Mesendoderm (in vitro differentiated cells): ENCODE results near the gene AFAP1L2.

Experiments
- DNase-seq: peaks from one replicate; pipeline ENCODE4 v3.0.0; 2013
- H2AK5ac ChIP-seq: 2 replicates; pipeline ENCODE4 v1.6.1; 2013; ENCODE audit warnings: low read length, inconsistent platforms
- H2BK120ac ChIP-seq: 2 replicates; pipeline ENCODE4 v1.6.1; 2013; ENCODE audit warnings: low read depth, mild to moderate bottlenecking, low read length, moderate library complexity, mixed read lengths
- H2BK15ac ChIP-seq: replicated peaks from 2 replicates; pipeline ENCODE4 v1.6.1; 2013; ENCODE audit warnings: low read depth, mild to moderate bottlenecking, moderate library complexity
- H2BK5ac ChIP-seq: 2 replicates; pipeline ENCODE4 v1.6.1; 2013; ENCODE audit warnings: low read length, inconsistent platforms
- H3K18ac ChIP-seq: 2 replicates; pipeline ENCODE4 v1.6.1; 2013; ENCODE audit warnings: mild to moderate bottlenecking, low read length, mixed read lengths
- H3K23ac ChIP-seq: one replicate; pipeline ENCODE4 v1.6.1; 2013; ENCODE audit warnings: low read length
- H3K27ac ChIP-seq: 2 replicates; pipeline ENCODE4 v1.5.1; 2013; ENCODE audit warnings: low read depth, mild to moderate bottlenecking, inconsistent platforms, low read length, moderate library complexity
- H3K27me3 ChIP-seq: 2 replicates; pipeline ENCODE4 v1.6.1; 2013; ENCODE audit warnings: low read length, control low read depth, mild to moderate bottlenecking, inconsistent platforms; ENCODE audit not compliant: insufficient read depth, poor library complexity
- H3K36me3 ChIP-seq: 2 replicates; pipeline ENCODE4 v1.6.1; 2013; ENCODE audit warnings: low read length, inconsistent platforms; ENCODE audit not compliant: control insufficient read depth, insufficient read depth
- H3K4ac ChIP-seq: one replicate; pipeline ENCODE4 v1.6.1; 2013; ENCODE audit warnings: low read depth, mild to moderate bottlenecking, low read length, moderate library complexity
- H3K4me1 ChIP-seq: 2 replicates; pipeline ENCODE4 v1.6.1; 2013; ENCODE audit warnings: low read depth, low read length, inconsistent platforms; ENCODE audit not compliant: control insufficient read depth
- H3K4me2 ChIP-seq: 2 replicates; pipeline ENCODE4 v1.6.1; 2013; ENCODE audit warnings: low read length
- H3K4me3 ChIP-seq: 2 replicates; pipeline ENCODE4 v1.5.1; 2013; ENCODE audit warnings: mild to moderate bottlenecking, low read length
- H3K56ac ChIP-seq: one replicate; pipeline ENCODE4 v1.6.1; 2013; ENCODE audit warnings: low read length
- H3K79me1 ChIP-seq: 2 replicates; pipeline ENCODE4 v1.6.1; 2013; ENCODE audit warnings: low read length, inconsistent platforms
- H3K79me2 ChIP-seq: 2 replicates; pipeline ENCODE4 v1.6.1; 2013; ENCODE audit warnings: mild to moderate bottlenecking, low read length; ENCODE audit not compliant: control insufficient read depth, insufficient read depth
- H3K9ac ChIP-seq: 2 replicates; pipeline ENCODE4 v1.6.1; 2013; ENCODE audit warnings: low read length, inconsistent platforms
- H4K5ac ChIP-seq: one replicate; pipeline ENCODE4 v1.6.1; 2013; ENCODE audit warnings: low read length
- H4K8ac ChIP-seq: one replicate; pipeline ENCODE4 v1.6.1; 2013; ENCODE audit warnings: low read depth, mild to moderate bottlenecking, control low read depth, low read length, moderate library complexity
- WGBS: extraction: QIAGEN DNeasy Blood & Tissue Kit; methylation state at CpG from one replicate; pipeline ENCODE4 v1.1.7; 2013; ENCODE audit warnings: low lambda C conversion rate, missing lambda C conversion rate; ENCODE audit not compliant: insufficient coverage; ENCODE audit errors: extremely low coverage; 5-methylcytosine and 5-hydroxymethylcytosine counted together

The AFAP1L2 gene

GRCh38 chr10:114310346-114310745 lies 94.0 kb downstream of the AFAP1L2 start:
- Histone ChIP-seq H3K27ac (no peak overlapping the region), H3K18ac (no peak overlapping the region), H2AK5ac (no peak overlapping the region), H3K27me3 (no peaks in the 10 kb centered on the region), H2BK5ac (no peak overlapping the region), H4K5ac (no peak overlapping the region), H3K23ac (no peak overlapping the region), H3K4ac (no peak overlapping the region), H3K4me2 (no peak overlapping the region), H3K4me1 (no peaks in the 10 kb centered on the region), H3K9ac (no peak overlapping the region), H2BK15ac (no peak overlapping the region), H3K56ac (no peak overlapping the region), H3K4me3 (no peak overlapping the region), H3K79me1 (no peaks in the 10 kb centered on the region), H3K36me3 (no peaks in the 10 kb centered on the region), H2BK120ac (no peak overlapping the region), H3K79me2 (no peaks in the 10 kb centered on the region), H4K8ac (no peak overlapping the region)
- DNase-seq, result no peak
- no CpG with 5 or more reads among the region's 10 CpGs for WGBS

- Histone ChIP-seq H3K9ac (no peak overlapping the region), H4K8ac (no peak overlapping the region), H3K79me1 (no peaks in the 10 kb centered on the region), H2BK120ac (no peak overlapping the region), H2AK5ac (no peak overlapping the region), H3K18ac (no peak overlapping the region), H4K5ac (no peak overlapping the region), H3K56ac (no peak overlapping the region), H3K27ac (no peak overlapping the region), H3K36me3 (no peaks in the 10 kb centered on the region), H3K4me2 (no peak overlapping the region), H3K27me3 (no peaks in the 10 kb centered on the region), H2BK5ac (no peak overlapping the region), H3K23ac (no peak overlapping the region), H2BK15ac (no peak overlapping the region), H3K4me3 (no peak overlapping the region), H3K4me1 (no peaks in the 10 kb centered on the region), H3K79me2 (no peaks in the 10 kb centered on the region), H3K4ac (no peak overlapping the region)
- WGBS, result no CpG with 5 or more reads among the region's 3 CpGs
- no peak for DNase-seq
Measured at GRCh38 chr10:114309364-114309651, 95.0 kb downstream of the AFAP1L2 start.

- Histone ChIP-seq H3K27ac (no peak overlapping the region), H3K4me2 (no peak overlapping the region), H3K4ac (no peak overlapping the region), H3K79me2 (no peaks in the 10 kb centered on the region), H2BK5ac (no peak overlapping the region), H3K56ac (no peak overlapping the region), H4K8ac (no peak overlapping the region), H3K4me3 (no peak overlapping the region), H2BK15ac (no peak overlapping the region), H3K23ac (no peak overlapping the region), H3K79me1 (no peaks in the 10 kb centered on the region), H3K36me3 (no peaks in the 10 kb centered on the region), H4K5ac (no peak overlapping the region), H3K27me3 (no peaks in the 10 kb centered on the region), H3K9ac (no peak overlapping the region), H3K4me1 (no peaks in the 10 kb centered on the region), H2AK5ac (no peak overlapping the region), H3K18ac (no peak overlapping the region), H2BK120ac (no peak overlapping the region)
- DNase-seq, result no peak
- no CpG with 5 or more reads among the region's 9 CpGs for WGBS
Measured at GRCh38 chr10:114308531-114309363, 95.6 kb downstream of the AFAP1L2 start.

- no peak overlapping the region for H3K27ac ChIP-seq
- H2BK15ac ChIP-seq, result no peak overlapping the region
- no peaks in the 10 kb centered on the region for H3K27me3 ChIP-seq
- H3K4me2 ChIP-seq, result no peak overlapping the region
- no peaks in the 10 kb centered on the region for H3K4me1 ChIP-seq
- H3K36me3 ChIP-seq, result no peaks in the 10 kb centered on the region
- no peaks in the 10 kb centered on the region for H3K79me1 ChIP-seq
- H3K18ac ChIP-seq, result no peak overlapping the region
- H2BK5ac ChIP-seq, result no peak overlapping the region
- no peak overlapping the region for H3K56ac ChIP-seq
- H3K4me3 ChIP-seq, result no peak overlapping the region
- no peak overlapping the region for H2BK120ac ChIP-seq
- no peak overlapping the region for H2AK5ac ChIP-seq
- no peak overlapping the region for H3K4ac ChIP-seq
- H4K5ac ChIP-seq, result no peak overlapping the region
- no peaks in the 10 kb centered on the region for H3K79me2 ChIP-seq
- DNase-seq, result no peak
- WGBS, result no CpG with 5 or more reads among the region's 10 CpGs
- no peak overlapping the region for H3K9ac ChIP-seq
- no peak overlapping the region for H3K23ac ChIP-seq
- H4K8ac ChIP-seq, result no peak overlapping the region
Measured at GRCh38 chr10:114307731-114308130, 96.6 kb downstream of the AFAP1L2 start.

- no peaks in the 10 kb centered on the region for H3K36me3 ChIP-seq
- H4K5ac ChIP-seq, result no peak overlapping the region
- no peak overlapping the region for H2AK5ac ChIP-seq
- no CpG with 5 or more reads among the region's 19 CpGs for WGBS
- DNase-seq, result peak; percentile 87
- H2BK120ac ChIP-seq, result no peak overlapping the region
- H3K27me3 ChIP-seq, result no peaks in the 10 kb centered on the region
- H3K23ac ChIP-seq, result no peak overlapping the region
- H4K8ac ChIP-seq, result no peak overlapping the region
- H3K4ac ChIP-seq, result no peak overlapping the region
- H3K9ac ChIP-seq, result no peak overlapping the region
- no peaks in the 10 kb centered on the region for H3K4me1 ChIP-seq
- H3K4me2 ChIP-seq, result no peak overlapping the region
- H2BK5ac ChIP-seq, result no peak overlapping the region
- no peak overlapping the region for H2BK15ac ChIP-seq
- H3K79me2 ChIP-seq, result no peaks in the 10 kb centered on the region
- H3K56ac ChIP-seq, result no peak overlapping the region
- no peak overlapping the region for H3K18ac ChIP-seq
- H3K27ac ChIP-seq, result no peak overlapping the region
- no peaks in the 10 kb centered on the region for H3K79me1 ChIP-seq
- no peak overlapping the region for H3K4me3 ChIP-seq
Measured at GRCh38 chr10:114306116-114306973, 98.0 kb downstream of the AFAP1L2 start.
